GM21825 (cell line): ENCODE results near the gene PRKCG.
"Not testable (repeated sequence)": the region's sequence is repeated elsewhere in the genome, so short reads cannot be mapped to it uniquely, and the experiment has no call there.

ENCODE experiments used
- ATAC-seq: cut with Tn5 transposase; IDR thresholded peaks from one replicate; pipeline ENCODE4 v1.9.1; 2021; ENCODE audit warnings: mild to moderate bottlenecking, moderate library complexity; ENCODE audit not compliant: unreplicated experiment

PRKCG gene

GRCh38 chr19:53881482-53882390, at the start of gene PRKCG:
TSS of gene PRKCG (plus strand) at chr19:53882197. CDS start at chr19:53882495, 298 bp downstream.
- no peak for ATAC-seq

GRCh38 chr19:53832861-53833260, 49.1 kb upstream of the PRKCG start:
- not testable (repeated sequence) for ATAC-seq

DNA sequence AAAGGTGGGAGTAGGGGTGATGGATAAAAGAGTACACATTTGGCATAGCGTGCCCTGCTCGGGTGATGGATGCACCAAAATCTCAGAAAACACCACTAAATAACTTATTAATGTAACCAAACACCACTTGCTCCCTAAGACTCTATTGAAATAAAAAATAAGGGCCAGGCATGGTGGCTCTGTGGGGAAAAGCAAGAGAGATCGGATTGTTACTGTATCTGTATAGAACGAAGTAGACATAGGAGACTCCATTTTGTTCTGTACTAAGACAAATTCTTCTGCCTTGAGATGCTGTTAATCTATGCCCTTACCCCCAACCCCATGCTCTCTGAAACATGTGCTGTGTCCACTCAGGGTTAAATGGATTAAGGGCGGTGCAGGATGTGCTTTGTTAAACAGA, 43.6 kb upstream of the PRKCG start:
- ATAC-seq, result not testable (repeated sequence)

GRCh38 chr19:53840241-53840640, 41.8 kb upstream of the PRKCG start:
- not testable (repeated sequence) for ATAC-seq

DNA sequence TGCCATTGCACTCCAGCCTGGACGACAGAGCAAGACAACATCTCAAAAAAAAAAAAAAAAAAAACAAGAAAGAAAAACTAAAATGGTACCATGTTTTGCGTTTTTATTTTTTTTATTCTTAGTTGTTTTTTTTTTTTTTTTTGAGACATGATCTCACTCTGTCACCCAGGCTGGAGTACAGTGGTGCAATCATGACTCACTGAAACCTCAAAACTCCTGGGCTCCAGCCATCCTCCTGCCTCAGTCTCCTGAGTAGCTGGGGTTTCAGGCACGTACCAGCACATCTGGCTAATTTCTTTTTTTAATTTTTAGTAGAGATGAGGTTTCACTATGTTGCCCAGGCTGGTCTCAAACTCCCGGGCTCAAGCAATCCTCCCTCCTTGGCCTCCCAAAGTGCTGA, 41.1 kb upstream of the PRKCG start:
- not testable (repeated sequence) for ATAC-seq

GRCh38 chr19:53844849-53845246, 37.1 kb upstream of the PRKCG start:
- ATAC-seq, result no peak

GRCh38 chr19:53847555-53847954, 34.4 kb upstream of the PRKCG start:
- no peak for ATAC-seq

DNA sequence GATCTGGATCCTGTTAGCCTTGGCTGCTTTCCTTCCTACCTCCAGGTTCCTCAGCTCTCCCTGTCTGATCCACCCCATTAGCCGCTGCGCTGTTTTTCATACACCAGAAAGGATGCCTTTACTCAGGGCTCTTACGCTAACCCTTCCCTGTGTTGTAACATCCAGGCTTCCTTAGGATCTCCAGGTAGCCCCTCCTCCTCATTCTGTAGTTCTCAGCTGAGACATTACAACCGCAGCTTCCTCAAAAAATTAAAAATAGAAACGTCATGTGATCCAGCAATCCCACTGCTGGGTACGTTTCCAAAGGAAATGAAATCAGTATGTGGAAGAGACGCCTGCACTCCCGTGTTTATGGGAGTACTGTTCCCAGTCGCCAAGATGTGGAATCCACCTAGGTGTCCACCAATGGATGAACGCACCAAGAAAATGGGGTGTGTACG, 32.7 kb upstream of the PRKCG start:
- ATAC-seq, result no peak

DNA sequence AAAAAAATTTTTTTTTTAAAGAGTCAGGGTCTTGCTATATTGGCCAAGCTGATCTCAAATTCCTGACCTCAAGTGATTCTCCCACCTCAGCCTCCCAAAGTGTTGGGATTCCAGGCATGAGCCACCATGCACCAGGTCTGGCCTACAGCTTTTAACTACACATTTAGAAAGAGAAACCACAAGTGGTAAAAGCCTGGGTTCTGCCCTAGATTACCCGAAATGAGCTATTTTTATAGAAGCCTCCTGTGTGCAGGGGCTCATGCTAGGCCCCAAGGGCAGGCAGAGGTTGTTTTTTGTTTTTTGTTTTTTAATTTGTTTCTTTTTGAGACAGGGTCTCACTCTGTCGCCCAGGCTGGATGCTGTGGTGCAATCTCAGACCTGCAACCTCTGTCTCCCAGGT, 28.3 kb upstream of the PRKCG start:
- ATAC-seq, result no peak

DNA sequence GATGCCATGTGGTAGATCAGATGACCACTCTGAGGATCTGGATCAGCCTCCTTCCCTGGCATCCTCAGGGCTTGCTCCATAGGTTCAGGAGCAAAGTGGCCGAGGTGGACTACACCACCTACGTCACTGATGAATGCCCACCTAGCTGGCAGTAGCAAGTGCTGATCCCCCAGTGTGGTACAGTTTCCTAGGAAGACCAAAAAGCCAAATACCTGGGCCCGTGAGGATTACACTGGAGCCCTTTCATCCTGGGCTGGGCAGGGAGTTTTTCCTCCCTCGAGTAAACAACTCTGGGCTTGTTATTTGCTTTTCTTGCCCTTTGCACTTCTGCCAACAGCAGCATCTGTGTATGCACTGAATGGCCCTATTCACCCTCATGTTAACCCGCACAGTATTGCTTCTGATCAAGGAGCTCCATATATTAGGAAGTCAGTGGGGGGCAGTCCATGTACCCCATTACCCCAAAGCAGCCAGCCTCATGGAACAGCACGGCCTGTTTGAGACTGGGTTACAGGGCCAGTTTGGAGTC, 17.6 kb upstream of the PRKCG start:
- ATAC-seq, result no peak

GRCh38 chr19:53865523-53865917, 16.5 kb upstream of the PRKCG start:
- no peak for ATAC-seq

DNA sequence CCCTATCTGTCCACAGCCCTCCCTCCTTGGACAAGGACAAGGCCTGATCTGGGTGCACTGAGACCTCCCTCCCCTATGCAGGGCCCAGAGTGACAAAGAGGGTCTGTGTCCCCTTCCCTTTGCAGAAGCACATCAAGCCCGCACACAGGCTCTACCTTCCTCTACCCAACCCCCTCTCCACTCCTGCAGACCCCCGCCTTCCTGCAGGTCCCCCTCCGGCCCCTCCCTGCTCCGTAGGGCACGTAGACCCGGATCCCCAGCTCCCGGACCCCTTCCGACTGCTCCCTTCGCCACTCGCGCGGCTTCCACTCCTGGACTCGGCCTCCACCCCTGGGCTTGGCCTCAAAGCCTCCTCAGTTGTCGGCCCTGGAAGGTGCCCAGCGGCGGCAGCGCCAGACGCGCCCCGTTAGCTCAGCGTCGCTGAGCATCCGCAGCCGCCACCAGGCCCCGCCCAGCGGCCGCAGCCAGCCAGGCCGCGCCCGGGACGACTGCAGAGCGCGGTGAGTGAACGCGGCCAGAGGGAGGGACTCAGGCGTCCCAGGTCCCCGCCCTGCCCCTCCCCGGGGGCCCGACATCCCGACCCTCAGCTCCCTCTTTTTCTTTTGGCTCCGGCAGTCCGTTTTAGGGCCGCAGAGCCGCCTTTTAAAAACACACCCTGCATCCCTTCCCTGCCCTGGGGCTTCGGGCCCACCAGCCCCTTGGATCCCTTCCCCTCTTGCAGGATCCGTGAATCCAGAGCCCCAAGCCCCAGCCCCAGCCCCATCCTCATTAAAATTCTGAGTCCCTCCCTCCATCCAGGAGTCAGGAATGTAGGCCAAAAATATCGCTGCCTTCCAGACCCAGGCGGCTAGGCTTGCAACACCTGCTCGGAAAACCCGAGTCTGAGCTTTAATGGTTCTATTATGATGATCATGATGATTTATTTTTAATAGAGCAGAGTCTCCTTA, 15.8 kb upstream of the PRKCG start:
- no peak for ATAC-seq

DNA sequence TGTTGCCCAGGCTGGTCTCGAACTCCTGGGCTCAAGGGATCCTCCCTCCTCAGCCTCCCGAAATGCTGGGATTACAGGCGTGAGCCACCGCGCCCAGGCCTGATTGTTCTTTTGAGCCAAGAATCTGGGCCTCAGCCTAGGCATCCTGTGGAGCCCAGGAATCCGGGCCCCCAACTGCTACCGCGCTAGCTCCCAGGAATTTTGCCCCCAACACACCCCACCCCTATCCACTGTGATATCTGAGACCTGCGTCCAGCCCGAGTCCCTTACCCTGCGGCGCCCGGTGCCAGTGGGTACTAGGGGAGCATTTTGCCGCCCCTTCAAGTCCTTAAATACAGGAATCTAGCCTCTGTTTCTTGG, 15.2 kb upstream of the PRKCG start:
- ATAC-seq, result no peak

- ATAC-seq, result peak; percentile 70
Observed at GRCh38 chr19:53867225-53868090, 14.5 kb upstream of the PRKCG start, which contains the start of gene MYADM. TSS of gene MYADM (plus strand) at chr19:53867883. CDS start at chr19:53873530, 5,647 bp downstream.

GRCh38 chr19:53868091-53868891, 13.7 kb upstream of the PRKCG start:
- no peak for ATAC-seq

DNA sequence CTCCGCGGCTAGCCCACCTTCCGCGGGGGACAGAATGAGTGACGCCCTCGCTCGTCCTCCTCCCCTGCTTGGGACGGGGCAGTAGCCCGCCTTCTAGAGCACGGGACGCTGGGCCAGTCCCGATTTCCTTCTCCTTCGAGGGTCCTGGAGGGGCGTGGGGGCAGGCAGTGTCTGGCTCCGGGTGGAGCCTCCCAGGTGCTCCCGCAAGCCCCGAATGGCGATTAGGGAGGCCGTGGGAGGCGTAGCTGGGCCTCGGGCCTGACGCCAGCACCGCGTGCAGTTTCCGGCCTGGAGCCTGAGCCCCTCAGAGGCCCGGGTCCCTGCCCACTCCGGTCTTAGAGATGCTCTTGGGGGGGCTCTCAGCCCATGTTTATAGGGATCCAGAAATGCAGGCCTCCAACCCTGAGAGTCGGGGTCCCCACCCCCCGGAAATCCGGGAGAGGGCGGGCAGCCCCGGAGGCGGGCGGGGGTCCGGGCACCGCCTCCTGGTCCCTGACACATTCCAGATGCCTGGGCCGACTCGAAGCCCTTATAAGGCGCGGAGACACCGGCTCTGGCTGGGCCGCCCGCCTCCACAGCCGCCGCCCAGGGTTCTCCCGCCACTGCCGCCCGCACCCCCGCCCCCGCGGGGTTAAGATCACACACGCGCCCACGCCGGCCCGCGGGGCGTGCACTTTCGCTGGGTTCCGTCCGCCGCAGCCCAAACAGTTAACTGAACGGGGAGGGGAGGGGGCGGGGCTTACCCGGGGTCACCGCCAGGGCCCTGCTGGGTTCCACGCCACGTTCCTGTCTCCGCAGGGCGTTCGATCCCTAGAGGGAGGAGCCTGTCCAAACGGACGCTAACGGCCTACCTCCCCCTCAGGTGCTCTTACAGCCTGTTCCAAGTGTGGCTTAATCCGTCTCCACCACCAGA, 12.8 kb upstream of the PRKCG start:
- peak; percentile 32 for ATAC-seq

GRCh38 chr19:53869805-53870484, 12.1 kb upstream of the PRKCG start:
- ATAC-seq, result not testable (repeated sequence)

DNA sequence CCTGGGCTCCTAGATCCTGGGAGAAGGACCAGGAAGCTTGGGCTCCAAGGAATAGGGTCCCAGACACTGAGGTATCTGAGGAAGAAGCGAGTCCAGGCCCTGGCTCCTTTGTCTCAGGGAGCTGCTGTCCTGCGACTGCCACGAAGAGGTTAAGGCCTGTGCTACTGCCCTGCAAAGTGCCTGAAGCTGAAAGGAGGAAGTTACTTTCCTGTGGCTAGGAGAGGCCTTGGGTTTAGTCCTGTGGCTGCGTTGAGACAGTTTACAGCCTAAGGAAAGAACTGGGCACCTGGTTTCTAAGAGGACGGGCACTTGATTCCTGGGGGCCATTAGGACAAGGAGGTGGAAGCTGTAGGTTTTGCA, 11.5 kb upstream of the PRKCG start:
- ATAC-seq, result no peak
